ENCODE data around the gene ZC3H13. TPM values are rescaled to one million over a fixed set of nuclear protein-coding genes. Genes with fewer than 3 reads are reported as not detected.

The ZC3H13 gene
- total RNA-seq, 2 donors from 2014 or later: 58.1 to 62.4 TPM

- Mint-ChIP-seq H3K4me3 (no peak overlapping the region), H3K36me3 (ENCODE audit: low read depth) (peaks cover 62% of the 10 kb centered on the region), H3K9me3 (peaks cover 17% of the 10 kb centered on the region), H3K27ac (no peak overlapping the region), H3K4me1 (peaks cover 8% of the 10 kb centered on the region), H3K27me3 (ENCODE audit: insufficient read depth) (no peaks in the 10 kb centered on the region)
- no peak for DNase-seq
- WGBS, 2 experiments (ENCODE audit: insufficient coverage in 1 of 2, insufficient read length in 1 of 2): 95 to 100% methylated on average over 2 to 4 of the region's 4 CpGs
- Histone ChIP-seq H3K27me3 (ENCODE audit: control insufficient read depth, insufficient read depth, low read length, poor library complexity, severe bottlenecking) (no peaks in the 10 kb centered on the region), H3K9ac (ENCODE audit: extremely low read depth, low read length, poor library complexity, severe bottlenecking) (no peak overlapping the region), H3K4me1 (ENCODE audit: control insufficient read depth, insufficient read depth, low read length) (no peaks in the 10 kb centered on the region), H3K36me3 (ENCODE audit: control insufficient read depth, insufficient read depth, low read length) (peaks cover 47% of the 10 kb centered on the region), H3K9me3 (ENCODE audit: control insufficient read depth, low read length) (peaks cover 21% of the 10 kb centered on the region), H3K4me3 (ENCODE audit: low read length) (no peak overlapping the region), H3K27ac (ENCODE audit: low read depth, low read length) (no peak overlapping the region)
- TF ChIP-seq CTCF (conservative IDR thresholded peaks at IDR 0.05): no peak
These were observed 20.8 kb downstream of the ZC3H13 start for GRCh38 chr13:46031581-46032263.

GRCh38 chr13:46025157-46025556 lies 27.4 kb downstream of the ZC3H13 start:
- DNase-seq: no peak
- no peaks in the 10 kb centered on the region for H3K27me3 ChIP-seq (ENCODE audit: control insufficient read depth, insufficient read depth, low read length, poor library complexity, severe bottlenecking)
- Mint-ChIP-seq H3K4me3 (no peak overlapping the region), H3K9me3 (peaks cover 7% of the 10 kb centered on the region), H3K4me1 (peaks cover 11% of the 10 kb centered on the region), H3K27ac (no peak overlapping the region), H3K36me3 (ENCODE audit: low read depth) (peaks cover 22% of the 10 kb centered on the region), H3K27me3 (ENCODE audit: insufficient read depth) (no peaks in the 10 kb centered on the region)
- H3K4me1 ChIP-seq (ENCODE audit: control insufficient read depth, insufficient read depth, low read length): peaks cover 8% of the 10 kb centered on the region
- peaks cover 5% of the 10 kb centered on the region for H3K9me3 ChIP-seq (ENCODE audit: control insufficient read depth, low read length)
- no peak overlapping the region for H3K4me3 ChIP-seq (ENCODE audit: low read length)
- no peak overlapping the region for H3K27ac ChIP-seq (ENCODE audit: low read depth, low read length)
- H3K36me3 ChIP-seq (ENCODE audit: control insufficient read depth, insufficient read depth, low read length): peaks cover 6% of the 10 kb centered on the region
- no peak for TF ChIP-seq CTCF (conservative IDR thresholded peaks at IDR 0.05)
- no peak overlapping the region for H3K9ac ChIP-seq (ENCODE audit: extremely low read depth, low read length, poor library complexity, severe bottlenecking)
- WGBS, 2 experiments (ENCODE audit: insufficient coverage in 1 of 2, insufficient read length in 1 of 2): 96% methylated on average over 4 of the region's 4 CpGs

- Histone ChIP-seq H3K9me3 (ENCODE audit: control insufficient read depth, low read length) (no peaks in the 10 kb centered on the region), H3K27me3 (ENCODE audit: control insufficient read depth, insufficient read depth, low read length, poor library complexity, severe bottlenecking) (no peaks in the 10 kb centered on the region), H3K4me1 (ENCODE audit: control insufficient read depth, insufficient read depth, low read length) (peaks cover 8% of the 10 kb centered on the region), H3K36me3 (ENCODE audit: control insufficient read depth, insufficient read depth, low read length) (peaks cover 24% of the 10 kb centered on the region), H3K9ac (ENCODE audit: extremely low read depth, low read length, poor library complexity, severe bottlenecking) (no peak overlapping the region), H3K4me3 (ENCODE audit: low read length) (no peak overlapping the region), H3K27ac (ENCODE audit: low read depth, low read length) (no peak overlapping the region)
- no peaks in the 10 kb centered on the region for H3K27me3 Mint-ChIP-seq (ENCODE audit: insufficient read depth)
- H3K4me3 Mint-ChIP-seq: no peak overlapping the region
- peaks cover 15% of the 10 kb centered on the region for H3K36me3 Mint-ChIP-seq (ENCODE audit: low read depth)
- TF ChIP-seq CTCF (conservative IDR thresholded peaks at IDR 0.05): no peak
- H3K4me1 Mint-ChIP-seq: peaks cover 11% of the 10 kb centered on the region
- no peak for DNase-seq
- no peak overlapping the region for H3K27ac Mint-ChIP-seq
- H3K9me3 Mint-ChIP-seq: no peaks in the 10 kb centered on the region
- 94% methylated on average over 2 of the region's 2 CpGs; no CpG with 5 or more reads in 1 of the 2 experiments for WGBS, 2 experiments (ENCODE audit: insufficient coverage in 1 of 2, insufficient read length in 1 of 2)
These were observed 30.1 kb downstream of the ZC3H13 start for GRCh38 chr13:46022481-46022880.
